Stomach (tissue), 4 donors: Measurements from ENCODE around the gene AKR1A1.

ENCODE experiments used
- EP300 ChIP-seq: sonication (generic); formaldehyde crosslinking; IDR thresholded peaks from one replicate; pipeline ENCODE4 v1.6.1; 2017; ENCODE audit warnings: antibody characterized with exemption
- POLR2A ChIP-seq, 4 donors: fragments of 450-650 bp; IDR thresholded peaks; one replicate each; pipeline ENCODE4 v1.6.1; 2016; ENCODE audit warnings: antibody characterized with exemption in 4 of 4, control low read depth in 2 of 4, mild to moderate bottlenecking in 1 of 4, moderate library complexity in 1 of 4
- POLR2AphosphoS5 ChIP-seq, 3 donors: sonication (generic); formaldehyde crosslinking; IDR thresholded peaks; one replicate each; pipeline ENCODE4 v1.6.1; 2016; ENCODE audit warnings: antibody characterized with exemption in 3 of 3
- TF ChIP-seq, protein P1 (sequence below), 7 experiments: fragments of 450-650 bp in 4 of 7; fragments of 200-600 bp in 3 of 7; sonication (generic) in 3 of 7; IDR thresholded peaks; one replicate each; pipeline ENCODE4 v1.5.1; 2016 to 2019; ENCODE audit warnings: antibody characterized with exemption in 7 of 7, control low read depth in 2 of 7, mild to moderate bottlenecking in 1 of 7

DNA sequence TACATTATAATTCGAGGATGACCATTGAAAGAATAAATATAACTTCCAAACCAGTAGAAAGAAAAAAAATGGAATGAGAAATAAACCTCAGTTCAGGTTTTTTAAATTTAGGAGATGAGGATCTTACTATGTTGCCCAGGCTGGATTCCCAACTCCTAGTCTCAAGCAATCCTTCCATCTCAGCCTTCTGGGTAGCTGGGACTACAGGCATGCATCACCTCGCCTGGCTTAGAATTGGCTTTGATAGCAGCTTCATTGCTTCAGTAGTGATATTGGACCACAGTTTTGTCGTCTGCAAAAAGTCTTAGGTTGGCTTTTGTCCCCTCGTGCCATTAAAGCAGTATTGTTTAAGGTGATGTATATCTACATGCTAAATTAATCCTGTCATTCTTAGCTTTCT lies 36.1 kb downstream of the AKR1A1 start:
- TF ChIP-seq, protein P1, sequence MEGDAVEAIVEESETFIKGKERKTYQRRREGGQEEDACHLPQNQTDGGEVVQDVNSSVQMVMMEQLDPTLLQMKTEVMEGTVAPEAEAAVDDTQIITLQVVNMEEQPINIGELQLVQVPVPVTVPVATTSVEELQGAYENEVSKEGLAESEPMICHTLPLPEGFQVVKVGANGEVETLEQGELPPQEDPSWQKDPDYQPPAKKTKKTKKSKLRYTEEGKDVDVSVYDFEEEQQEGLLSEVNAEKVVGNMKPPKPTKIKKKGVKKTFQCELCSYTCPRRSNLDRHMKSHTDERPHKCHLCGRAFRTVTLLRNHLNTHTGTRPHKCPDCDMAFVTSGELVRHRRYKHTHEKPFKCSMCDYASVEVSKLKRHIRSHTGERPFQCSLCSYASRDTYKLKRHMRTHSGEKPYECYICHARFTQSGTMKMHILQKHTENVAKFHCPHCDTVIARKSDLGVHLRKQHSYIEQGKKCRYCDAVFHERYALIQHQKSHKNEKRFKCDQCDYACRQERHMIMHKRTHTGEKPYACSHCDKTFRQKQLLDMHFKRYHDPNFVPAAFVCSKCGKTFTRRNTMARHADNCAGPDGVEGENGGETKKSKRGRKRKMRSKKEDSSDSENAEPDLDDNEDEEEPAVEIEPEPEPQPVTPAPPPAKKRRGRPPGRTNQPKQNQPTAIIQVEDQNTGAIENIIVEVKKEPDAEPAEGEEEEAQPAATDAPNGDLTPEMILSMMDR (IDR thresholded peaks at IDR 0.05), result no peak
- no peak for TF ChIP-seq POLR2AphosphoS5 (IDR thresholded peaks at IDR 0.05)
- TF ChIP-seq EP300, result no peak
- TF ChIP-seq POLR2A (IDR thresholded peaks at IDR 0.05), result no peak
